HG02588 (cell line): ENCODE data around the gene PPFIA4.

ENCODE experiments used
- ATAC-seq: cut with Tn5 transposase; IDR thresholded peaks from one replicate; pipeline ENCODE4 v1.9.1; 2021; ENCODE audit warnings: mild to moderate bottlenecking, moderate library complexity; ENCODE audit not compliant: unreplicated experiment

Gene PPFIA4

DNA sequence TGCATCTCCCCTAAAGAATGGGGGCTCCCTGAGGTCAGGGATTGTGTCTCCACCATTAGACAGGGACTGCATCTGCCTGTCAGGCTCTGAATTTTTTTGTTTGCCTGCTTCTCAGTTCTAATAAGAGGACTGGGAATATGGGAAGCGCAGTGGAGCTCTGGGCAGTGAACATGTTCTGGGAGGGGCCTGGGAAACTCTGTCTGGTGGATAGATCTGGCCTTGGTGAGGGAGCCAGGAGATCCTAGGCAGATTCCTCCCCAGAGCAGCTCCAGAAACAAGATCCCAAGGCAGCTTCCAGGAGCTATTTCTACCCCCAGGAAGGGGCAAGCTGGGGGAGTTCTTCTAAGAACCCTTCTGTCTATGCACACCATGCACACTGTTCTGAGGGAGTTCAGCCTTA, 72.2 kb downstream of the PPFIA4 start:
- ATAC-seq, result no peak

DNA sequence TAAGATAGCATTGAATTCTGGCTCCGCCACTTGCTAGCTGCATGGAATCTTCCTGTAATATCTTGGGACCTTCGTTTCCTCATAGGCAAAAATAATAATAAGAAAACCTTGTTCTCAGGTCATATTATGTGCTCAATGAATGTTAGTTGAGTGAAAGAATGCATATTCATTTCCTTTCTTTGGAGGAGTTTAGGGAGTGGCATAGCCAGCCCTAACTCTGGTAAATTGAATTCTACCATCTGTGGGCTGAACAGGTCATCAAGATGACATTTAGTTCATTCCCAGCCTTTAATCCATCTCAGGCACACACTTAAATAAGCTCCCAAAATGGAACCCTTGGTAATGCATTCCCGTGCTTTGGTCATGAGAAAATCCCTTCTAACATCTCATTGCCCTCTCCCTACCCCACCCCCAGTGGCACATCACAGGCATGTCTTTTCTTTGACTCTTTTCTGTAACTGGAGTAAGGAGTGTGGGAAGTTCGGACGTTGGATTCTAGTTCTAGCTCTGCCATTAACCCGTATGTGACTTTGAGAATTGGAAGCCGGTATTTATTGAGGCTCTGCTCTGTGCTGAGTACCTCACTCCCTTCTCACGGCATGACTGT, 72.7 kb downstream of the PPFIA4 start:
- no peak for ATAC-seq

DNA sequence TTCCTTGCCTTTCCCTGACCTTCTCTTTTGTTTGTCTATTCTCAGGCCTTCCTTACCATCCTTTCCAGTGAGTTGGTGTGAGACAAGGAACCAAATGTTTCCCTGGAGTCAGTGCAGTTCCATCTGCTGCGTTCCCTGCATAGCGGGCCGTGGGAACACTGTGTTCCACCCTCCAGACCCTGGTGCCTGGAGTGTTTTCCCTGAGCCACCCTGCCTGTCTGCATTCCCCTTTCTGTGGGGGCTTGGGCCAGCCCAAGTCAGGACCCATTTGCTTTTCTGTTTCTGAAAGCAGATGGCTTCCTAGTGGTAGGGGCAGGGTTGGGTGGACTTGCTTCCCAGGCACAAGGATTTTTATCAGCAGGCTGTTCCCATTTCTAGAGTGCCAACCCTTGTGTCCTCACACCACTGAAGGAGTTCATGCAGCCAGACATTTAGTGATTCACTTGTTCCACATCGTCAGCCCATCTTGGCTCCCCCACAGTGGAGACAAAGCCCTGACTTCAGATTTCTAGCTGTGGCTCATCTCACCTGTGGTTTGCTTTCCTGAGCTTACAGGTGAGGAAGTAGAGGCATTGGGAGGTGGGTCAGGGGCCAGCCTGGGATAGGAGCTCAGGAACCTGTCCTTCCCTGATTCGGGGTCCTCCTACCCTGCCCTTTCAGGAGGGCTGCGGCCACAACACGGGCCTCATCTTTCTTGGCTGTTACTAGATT, 73.7 kb downstream of the PPFIA4 start:
- ATAC-seq, result no peak

GRCh38 chr1:203100516-203100869, 74.2 kb downstream of the PPFIA4 start:
- ATAC-seq, result no peak

DNA sequence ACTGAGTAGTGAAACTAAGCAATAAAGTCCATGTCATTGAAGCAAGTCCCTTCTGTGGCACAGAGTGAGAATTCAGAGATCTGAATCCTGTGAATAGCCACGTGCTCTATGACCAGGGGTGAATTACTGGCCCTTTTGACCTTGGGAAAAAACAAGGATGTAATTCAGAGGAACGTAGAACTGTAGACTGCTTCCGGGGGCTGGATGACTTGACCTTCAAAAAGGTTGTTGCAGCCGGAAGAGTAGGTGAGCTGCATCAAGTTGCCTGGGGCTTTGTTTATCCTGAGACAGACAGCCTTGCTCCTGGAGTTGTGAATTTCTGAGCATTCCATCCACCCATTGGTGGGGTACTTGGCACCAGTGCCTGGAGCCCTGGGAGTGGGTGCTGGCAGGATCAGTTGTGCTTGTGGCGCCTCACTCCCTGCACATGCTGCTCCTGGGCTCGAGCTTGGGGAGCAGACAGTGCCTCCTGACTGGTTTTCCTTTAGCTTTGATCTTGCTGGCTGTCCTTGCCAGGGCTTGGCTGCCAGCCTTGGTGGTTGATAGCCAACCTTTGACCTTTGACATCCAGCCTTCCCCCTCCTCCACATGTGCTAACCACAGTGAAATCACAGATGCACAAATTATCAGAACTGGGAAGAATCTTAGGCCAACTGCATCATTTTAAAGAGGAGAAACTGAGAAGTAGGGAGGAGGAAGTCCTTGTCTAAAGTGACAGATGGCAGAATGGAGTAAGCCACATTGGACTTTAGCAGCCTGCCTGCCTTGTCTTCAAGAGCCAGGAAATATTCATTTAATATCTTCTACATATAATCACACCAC, 75.7 kb downstream of the PPFIA4 start:
- no peak for ATAC-seq

- no peak for ATAC-seq
Observed at GRCh38 chr1:203103216-203103615, 76.9 kb downstream of the PPFIA4 start.

DNA sequence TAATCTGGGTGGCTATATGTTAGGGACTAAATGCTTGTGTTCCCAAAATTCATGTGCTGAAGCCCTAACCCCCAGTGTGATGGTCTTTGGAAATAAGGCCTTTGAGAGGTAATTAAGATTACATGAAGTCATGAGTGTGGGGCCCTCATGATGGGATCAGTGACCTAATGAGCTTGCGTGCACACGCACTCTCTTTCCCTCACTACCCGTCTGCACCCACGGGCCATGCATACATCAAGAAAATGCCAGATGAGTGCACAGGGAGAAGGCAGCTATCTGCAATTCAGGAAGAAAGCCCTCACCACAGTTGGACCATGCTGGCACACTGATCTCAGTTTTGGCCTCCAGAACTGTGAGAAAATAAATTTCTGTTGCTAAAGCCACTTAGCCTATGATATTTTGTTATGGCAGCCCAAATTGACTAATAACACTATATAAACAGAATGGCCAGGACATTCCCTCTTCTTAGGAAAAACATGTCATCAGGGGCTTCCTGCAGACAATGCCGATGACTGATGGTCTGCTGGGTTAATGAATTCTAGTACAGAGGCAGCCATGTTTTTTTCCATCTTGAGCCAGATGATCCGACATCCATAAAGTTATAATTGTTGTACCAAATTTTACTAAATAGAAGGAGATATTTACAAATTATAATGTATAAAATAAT, 77.7 kb downstream of the PPFIA4 start:
- ATAC-seq, result no peak

- no peak for ATAC-seq
Observed at GRCh38 chr1:203104789-203105390, 78.6 kb downstream of the PPFIA4 start.

GRCh38 chr1:203112475-203112874, 86.2 kb downstream of the PPFIA4 start:
- ATAC-seq, result no peak

GRCh38 chr1:203113308-203113707, 87.0 kb downstream of the PPFIA4 start:
- ATAC-seq, result no peak

- no peak for ATAC-seq
Observed at GRCh38 chr1:203114202-203114601, 87.9 kb downstream of the PPFIA4 start.

- ATAC-seq, result no peak
Observed at GRCh38 chr1:203116091-203116820, 90.0 kb downstream of the PPFIA4 start.

GRCh38 chr1:203117611-203118575, 91.6 kb downstream of the PPFIA4 start:
- no peak for ATAC-seq

GRCh38 chr1:203120325-203121153, 94.2 kb downstream of the PPFIA4 start:
- no peak for ATAC-seq

- no peak for ATAC-seq
Observed at GRCh38 chr1:203121186-203122015, 95.1 kb downstream of the PPFIA4 start.

DNA sequence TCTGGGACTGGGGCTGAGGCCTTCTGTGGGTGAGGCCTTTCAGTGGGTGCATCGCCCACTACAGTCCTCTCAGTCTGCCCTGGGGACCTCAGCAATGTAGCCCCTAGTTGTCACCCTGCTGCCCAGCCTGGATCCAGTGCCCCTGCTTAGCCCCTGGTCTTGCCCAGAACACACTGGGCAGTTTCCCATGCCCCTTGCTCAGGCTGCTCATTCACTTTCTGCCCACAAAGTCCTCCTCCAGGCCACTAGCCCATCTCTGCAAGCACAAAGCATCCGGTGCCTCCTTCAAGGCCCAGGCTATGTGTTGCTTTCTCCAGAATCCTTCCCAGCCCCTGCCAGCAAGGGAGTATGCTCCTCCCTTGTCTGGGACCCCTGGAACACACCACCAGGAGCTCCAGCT, 95.9 kb downstream of the PPFIA4 start:
- ATAC-seq, result no peak

- ATAC-seq, result no peak
Observed at GRCh38 chr1:203124011-203124410, 97.7 kb downstream of the PPFIA4 start.
